ENCODE results near the gene CD109. TPM values are rescaled to one million over a fixed set of nuclear protein-coding genes. Genes with fewer than 3 reads are reported as not detected.
A peak's percentile ranks its signal among the peaks of the same experiment; 100 is the strongest.

Gene CD109
- total RNA-seq, 1 donor from 2014 or later: 0.69 TPM

DNA sequence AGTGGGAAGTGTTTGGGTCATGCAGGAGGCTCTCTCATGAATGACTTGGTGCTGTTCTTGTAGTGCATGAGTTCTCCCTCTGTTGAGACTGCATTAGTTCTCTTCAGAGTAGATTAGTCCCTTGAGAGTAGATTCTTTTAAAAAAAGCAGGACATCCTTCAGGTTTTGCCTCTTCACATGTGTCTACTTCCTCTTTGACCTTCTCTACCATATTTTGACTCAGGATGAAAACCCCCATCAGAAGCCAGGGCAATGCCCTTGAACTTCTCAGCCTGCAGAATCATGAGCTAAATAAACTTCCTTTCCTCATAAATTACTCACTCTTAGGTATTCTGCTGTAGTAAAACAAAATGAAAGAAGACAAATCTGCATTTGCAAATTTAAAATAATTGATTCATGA, 170.3 kb downstream of the CD109 start:
- ATAC-seq (ENCODE audit: low read depth): no peak
- POLR2A ChIA-PET: no interaction called here
- H3K36me3 Mint-ChIP-seq (ENCODE audit: low read depth): no peaks in the 10 kb centered on the region
- H3K9me3 Mint-ChIP-seq: no peaks in the 10 kb centered on the region
- no peaks in the 10 kb centered on the region for H3K4me1 Mint-ChIP-seq
- H3K27ac Mint-ChIP-seq: no peak overlapping the region
- DNase-seq: no peak
- intact Hi-C loops (cut with micrococcal nuclease): no loop called here
- CTCF ChIA-PET: no interaction called here
- no peak overlapping the region for H3K4me3 Mint-ChIP-seq
- no peaks in the 10 kb centered on the region for H3K27me3 Mint-ChIP-seq
- no peak for TF ChIP-seq CTCF (IDR thresholded peaks at IDR 0.05)

DNA sequence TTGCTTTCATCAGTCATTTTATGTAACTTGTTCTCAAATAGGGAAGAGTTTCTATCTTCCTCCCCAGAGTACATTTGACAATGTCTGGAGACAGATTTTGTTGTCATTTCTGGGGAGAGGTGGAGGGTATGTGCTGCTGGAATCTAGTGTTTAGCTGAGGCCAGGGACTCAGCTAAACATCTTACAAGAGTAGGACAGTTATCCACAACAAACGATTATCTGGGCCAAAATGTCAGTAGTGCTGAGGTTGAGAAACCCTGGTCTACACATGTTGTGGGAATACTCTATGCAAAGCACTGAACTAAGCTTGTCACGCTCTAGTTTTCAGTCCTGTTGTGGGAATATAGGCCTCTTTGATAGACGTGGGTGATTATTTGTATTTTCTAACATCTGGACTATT, 171.4 kb downstream of the CD109 start:
- intact Hi-C loops (cut with micrococcal nuclease): no loop called here
- Mint-ChIP-seq H3K4me1 (no peaks in the 10 kb centered on the region), H3K36me3 (ENCODE audit: low read depth) (no peaks in the 10 kb centered on the region), H3K9me3 (no peaks in the 10 kb centered on the region), H3K4me3 (no peak overlapping the region), H3K27me3 (no peaks in the 10 kb centered on the region), H3K27ac (no peak overlapping the region)
- ChIA-PET POLR2A (no interaction called here), CTCF (no interaction called here)
- ATAC-seq (ENCODE audit: low read depth) (no peak), DNase-seq (no peak)
- no peak for TF ChIP-seq CTCF (IDR thresholded peaks at IDR 0.05)

DNA sequence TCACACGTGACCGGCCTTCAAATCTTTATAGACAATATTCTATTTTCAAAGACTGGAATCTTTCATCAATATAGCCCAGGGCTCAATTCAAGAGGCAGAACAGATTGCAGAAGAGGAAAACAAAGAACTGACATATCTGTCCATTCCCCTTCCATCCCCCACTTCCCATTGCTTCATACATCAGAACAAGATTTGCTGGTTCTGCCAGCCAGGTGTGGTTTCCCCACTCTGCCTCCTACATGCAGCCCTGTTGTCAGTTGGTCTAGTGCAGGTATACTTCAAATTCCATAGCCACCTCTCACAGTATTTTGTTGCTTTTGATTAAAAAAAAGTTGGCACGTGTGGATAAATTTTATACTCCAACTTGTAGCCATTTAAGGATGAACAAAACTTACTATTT, 174.9 kb downstream of the CD109 start:
- no peak overlapping the region for H3K27ac Mint-ChIP-seq
- H3K36me3 Mint-ChIP-seq (ENCODE audit: low read depth): no peaks in the 10 kb centered on the region
- no peak for ATAC-seq (ENCODE audit: low read depth)
- ChIA-PET POLR2A (no interaction called here), CTCF (no interaction called here)
- intact Hi-C loops (cut with micrococcal nuclease): no loop called here
- no peak overlapping the region for H3K4me3 Mint-ChIP-seq
- TF ChIP-seq CTCF (IDR thresholded peaks at IDR 0.05): no peak
- DNase-seq: no peak
- no peaks in the 10 kb centered on the region for H3K9me3 Mint-ChIP-seq
- no peaks in the 10 kb centered on the region for H3K4me1 Mint-ChIP-seq
- H3K27me3 Mint-ChIP-seq: no peaks in the 10 kb centered on the region

- H3K27me3 Mint-ChIP-seq: no peaks in the 10 kb centered on the region
- no peaks in the 10 kb centered on the region for H3K4me1 Mint-ChIP-seq
- H3K27ac Mint-ChIP-seq: peak overlapping the region; percentile 31
- H3K36me3 Mint-ChIP-seq (ENCODE audit: low read depth): no peaks in the 10 kb centered on the region
- no peak for TF ChIP-seq CTCF (IDR thresholded peaks at IDR 0.05)
- intact Hi-C loops (cut with micrococcal nuclease): no loop called here
- DNase-seq: no peak
- POLR2A ChIA-PET: no interaction called here
- H3K4me3 Mint-ChIP-seq: no peak overlapping the region
- no peak for ATAC-seq (ENCODE audit: low read depth)
- H3K9me3 Mint-ChIP-seq: no peaks in the 10 kb centered on the region
- CTCF ChIA-PET: no interaction called here
Observed at GRCh38 chr6:73873081-73873480, 177.1 kb downstream of the CD109 start.

Other genes starting within 250 kb of the CD109 start
- gene CGAS, start 243.9 kb upstream of the CD109 start, total RNA-seq: 22.7 and 24.3 TPM in 2 replicates
- 58.5 and 59.3 TPM in 2 replicates for gene MTO1, start 234.5 kb upstream of the CD109 start, total RNA-seq
- 19,962 and 22,096 TPM in 2 replicates for gene EEF1A1, start 175.2 kb upstream of the CD109 start, total RNA-seq
- gene SLC17A5, start 42.2 kb upstream of the CD109 start, total RNA-seq: 6.3 and 7.5 TPM in 2 replicates

All from activated B cell treated with CpG ODN at 0.5 μM for 24 hours (primary cell).